NCI-H146 treated with DMSO at 0.1 percent for 48 hours (cell line): Measurements from ENCODE around the gene MICALL2.
"Not testable (repeated sequence)": the region's sequence is repeated elsewhere in the genome, so short reads cannot be mapped to it uniquely, and the experiment has no call there.

ENCODE experiments used
- DNase-seq: peaks from one replicate; lab custom pipeline; 2025; ENCODE audit not compliant: unreplicated experiment; lab: John Stamatoyannopoulos, UW

Gene MICALL2

GRCh38 chr7:1449951-1450350 is 9.3 kb downstream of the MICALL2 start:
- DNase-seq = no peak

- DNase-seq = no peak
Observed at GRCh38 chr7:1449501-1449900, 9.8 kb downstream of the MICALL2 start.

DNA sequence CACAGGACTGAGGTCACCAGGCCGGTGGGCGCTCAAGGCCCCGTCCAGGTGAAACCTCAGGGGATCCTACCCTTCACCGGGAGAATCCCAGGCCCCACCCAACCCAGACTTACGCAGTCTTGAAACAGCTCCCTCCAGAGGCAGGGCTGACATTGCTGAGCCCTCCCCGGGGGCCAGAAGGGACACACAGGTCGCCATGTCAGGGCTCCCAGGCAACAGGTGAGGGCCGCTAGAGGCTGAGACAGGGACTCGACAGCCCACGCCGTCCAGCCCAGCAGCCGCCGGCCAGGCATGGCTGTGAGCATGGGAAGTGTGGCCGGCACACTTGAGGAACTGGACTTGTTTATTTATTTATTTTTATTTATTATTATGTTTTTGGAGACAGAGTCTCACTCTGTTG is 10.3 kb downstream of the MICALL2 start:
- no peak for DNase-seq

DNA sequence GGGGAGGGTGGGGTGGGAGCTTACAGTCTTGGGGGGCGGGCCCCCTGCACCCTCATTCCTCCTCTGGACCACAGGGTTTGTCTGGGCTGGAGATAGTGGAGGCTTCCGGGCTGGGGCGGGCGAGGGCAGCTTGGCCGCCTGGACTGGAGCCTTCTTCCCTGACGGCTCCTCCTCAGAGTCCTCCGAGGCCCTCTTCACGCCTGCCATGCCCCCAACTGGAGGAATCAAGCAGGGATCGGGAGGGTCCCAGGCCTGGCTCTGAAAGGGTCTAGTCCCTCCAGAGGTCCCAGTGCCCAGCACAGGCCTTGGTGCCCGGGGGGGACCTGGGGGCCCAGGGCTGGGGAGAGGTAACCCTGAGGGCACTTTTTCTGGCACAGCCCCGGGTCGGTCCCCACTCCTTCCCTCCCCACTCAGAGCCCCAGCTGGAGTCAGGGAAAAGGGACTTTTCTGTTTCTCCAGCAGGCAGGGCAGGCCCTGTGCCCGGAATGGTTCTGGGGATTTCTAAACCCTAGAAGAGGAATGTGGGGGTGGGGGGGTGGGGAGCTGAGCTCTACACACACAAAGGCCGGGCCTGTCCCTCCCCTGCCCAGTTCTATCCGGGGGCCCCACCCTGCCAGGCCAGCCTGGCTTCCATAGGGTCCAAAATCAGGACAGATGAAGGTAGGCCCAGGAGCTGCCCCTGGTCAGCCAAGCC is 11.6 kb downstream of the MICALL2 start:
- DNase-seq = no peak

DNA sequence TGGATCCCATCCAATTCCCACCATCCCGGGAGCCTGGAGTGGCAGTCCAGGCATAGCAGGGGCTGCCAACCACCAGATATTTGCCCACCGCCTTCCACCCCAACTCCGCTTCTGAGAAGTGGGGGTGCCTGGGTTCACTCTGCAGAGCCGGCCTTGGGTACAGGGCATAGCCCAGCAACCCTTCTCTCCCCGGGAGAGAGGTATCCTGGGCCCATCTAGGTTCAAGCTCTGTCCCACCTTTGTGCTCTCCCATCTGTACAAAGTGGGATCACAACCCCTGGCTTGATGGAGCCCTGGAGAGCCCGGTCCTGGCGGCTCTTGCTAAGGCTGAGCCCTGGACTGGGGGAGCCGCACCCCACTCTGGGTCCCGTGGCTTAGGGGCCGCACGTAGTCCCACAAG is 12.2 kb downstream of the MICALL2 start:
- DNase-seq = no peak

- no peak for DNase-seq
Observed at GRCh38 chr7:1446620-1447032, 12.6 kb downstream of the MICALL2 start.

GRCh38 chr7:1446026-1446425 is 13.2 kb downstream of the MICALL2 start:
- not testable (repeated sequence) for DNase-seq

DNA sequence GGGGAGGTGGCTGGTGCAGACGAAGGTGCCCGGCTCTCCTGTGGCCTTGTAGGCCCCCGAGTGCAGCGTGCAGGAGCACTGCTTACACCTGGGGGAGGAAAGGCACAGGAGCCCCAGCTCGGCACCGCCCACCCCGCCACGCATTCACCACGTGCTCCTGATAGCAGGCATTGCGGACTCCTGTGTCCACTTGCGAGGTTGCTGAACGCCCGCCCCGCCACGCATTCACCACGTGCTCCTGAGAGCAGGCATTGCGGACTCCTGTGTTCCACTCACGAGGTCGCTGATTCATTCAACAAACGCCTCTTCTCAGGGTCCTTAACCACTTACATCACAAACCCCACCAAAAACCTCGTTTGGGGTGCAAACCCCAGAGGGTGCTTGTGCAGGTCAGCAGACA is 13.9 kb downstream of the MICALL2 start:
- no peak for DNase-seq

- DNase-seq = no peak
Observed at GRCh38 chr7:1444925-1445322, 14.3 kb downstream of the MICALL2 start.

GRCh38 chr7:1444214-1444924 is 14.9 kb downstream of the MICALL2 start:
- DNase-seq = no peak

DNA sequence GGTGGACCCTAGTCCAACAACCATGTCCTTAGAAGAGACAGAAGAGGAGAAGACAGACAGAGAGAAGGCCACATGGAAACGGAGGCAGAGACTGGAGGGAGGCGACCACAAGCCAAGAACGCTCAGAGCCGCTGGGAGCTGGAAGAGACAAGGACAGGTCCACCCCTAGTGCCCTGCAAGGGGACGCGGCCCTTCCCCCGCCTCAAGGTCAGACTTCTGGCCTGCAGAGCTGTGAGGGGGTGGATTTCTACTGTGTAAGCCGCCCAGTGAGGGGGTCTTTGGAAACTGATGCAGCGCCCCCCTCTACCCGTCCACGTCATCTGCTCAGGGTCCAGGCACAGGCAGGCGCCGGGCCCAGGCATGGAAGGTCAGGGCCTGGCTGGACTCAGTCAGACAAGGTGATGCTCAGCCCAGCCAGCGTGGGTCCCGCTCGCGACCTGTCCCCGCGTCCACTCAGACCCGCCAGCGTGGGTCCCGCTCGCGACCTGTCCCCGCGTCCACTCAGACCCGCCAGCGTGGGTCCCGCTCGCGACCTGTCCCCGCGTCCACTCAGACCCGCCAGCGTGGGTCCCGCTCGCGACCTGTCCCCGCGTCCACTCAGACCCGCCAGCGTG is 15.6 kb downstream of the MICALL2 start:
- DNase-seq = not testable (repeated sequence)

GRCh38 chr7:1442355-1443124 is 16.7 kb downstream of the MICALL2 start:
- DNase-seq = no peak

GRCh38 chr7:1441615-1442354 is 17.5 kb downstream of the MICALL2 start:
- no peak for DNase-seq

GRCh38 chr7:1440620-1441019 is 18.6 kb downstream of the MICALL2 start:
- DNase-seq = no peak

DNA sequence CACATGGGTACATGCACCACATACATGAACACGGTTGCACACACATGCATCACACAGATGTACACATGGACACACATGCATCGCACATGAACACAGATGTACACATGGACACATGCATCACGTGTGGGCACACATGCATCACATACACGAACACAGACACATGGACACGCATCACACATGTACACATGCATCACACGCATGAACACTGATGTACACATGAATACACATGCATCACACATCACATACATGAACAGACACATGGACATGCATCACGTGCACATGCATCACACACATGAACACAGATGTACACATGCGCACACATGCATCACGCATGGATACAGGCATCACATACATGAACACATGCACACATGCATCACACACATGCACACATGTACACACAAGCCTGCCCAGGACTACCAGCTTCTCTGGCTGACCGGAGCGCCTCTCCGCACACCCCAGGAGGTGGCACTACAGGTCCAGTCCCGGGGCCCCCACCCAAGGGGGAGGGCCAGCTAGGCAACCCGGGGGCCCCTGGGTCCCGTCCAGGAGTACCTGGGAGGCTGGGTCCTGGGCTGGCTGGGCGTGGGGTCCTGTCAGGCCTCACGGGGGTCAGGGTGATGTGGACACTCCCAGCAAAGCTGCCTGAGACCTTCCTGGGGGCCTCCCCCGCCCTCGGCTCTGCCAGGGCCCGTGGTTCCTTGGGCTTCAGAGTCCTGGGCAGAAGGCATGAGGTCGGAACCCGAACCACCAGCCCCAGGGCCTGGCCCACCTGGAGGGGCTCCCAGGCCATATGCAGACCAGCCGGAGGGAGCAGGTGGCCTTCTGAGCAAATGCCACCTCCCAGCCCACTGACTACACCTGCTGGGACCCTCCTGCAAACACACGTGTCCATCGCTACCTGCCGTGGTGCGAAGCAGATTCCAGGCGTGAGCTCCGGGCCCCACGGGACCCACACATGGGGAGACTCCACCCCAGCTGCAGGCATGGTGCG is 19.6 kb downstream of the MICALL2 start:
- DNase-seq = no peak

DNA sequence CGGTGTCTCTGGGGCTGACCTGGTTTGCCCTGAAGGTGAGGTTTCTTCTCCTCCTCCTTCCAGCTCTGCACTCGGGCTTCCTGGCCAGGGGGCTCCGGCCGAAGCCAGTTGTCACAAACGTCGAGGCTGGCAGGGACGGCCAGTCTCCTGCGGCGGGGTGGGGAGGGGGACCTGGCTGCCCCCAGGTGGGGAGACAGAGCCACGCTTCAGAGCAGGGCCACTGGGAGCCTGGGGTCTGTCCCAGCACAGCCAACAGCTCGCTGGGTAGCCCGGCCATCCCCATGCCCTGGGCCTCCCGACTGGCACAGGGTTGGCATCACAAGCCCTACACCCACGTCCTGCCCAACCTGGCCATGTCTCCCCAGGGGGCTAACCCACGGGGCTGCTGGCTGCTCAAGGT is 20.4 kb downstream of the MICALL2 start:
- DNase-seq = no peak

DNA sequence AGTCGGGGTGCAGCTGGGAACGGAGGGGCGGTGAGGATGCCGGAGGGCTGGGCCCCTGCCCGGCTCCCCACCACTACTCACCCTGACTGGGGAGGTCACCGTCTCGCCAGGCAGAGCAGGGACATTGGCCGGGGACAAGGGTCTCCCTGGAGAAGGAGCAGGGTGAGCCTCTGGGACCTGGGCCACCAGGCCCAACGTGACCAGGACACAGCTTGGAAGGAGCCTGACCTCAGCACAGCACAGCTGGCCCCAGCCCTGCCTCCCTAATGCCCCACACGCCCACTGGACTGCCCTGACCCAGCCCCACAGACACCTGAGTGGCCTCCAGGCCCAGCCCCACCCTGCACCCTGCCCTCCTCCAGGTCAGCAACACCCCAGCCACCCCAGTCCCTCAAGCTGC is 21.1 kb downstream of the MICALL2 start:
- no peak for DNase-seq

- no peak for DNase-seq
Observed at GRCh38 chr7:1437155-1437880, 22.0 kb downstream of the MICALL2 start.

DNA sequence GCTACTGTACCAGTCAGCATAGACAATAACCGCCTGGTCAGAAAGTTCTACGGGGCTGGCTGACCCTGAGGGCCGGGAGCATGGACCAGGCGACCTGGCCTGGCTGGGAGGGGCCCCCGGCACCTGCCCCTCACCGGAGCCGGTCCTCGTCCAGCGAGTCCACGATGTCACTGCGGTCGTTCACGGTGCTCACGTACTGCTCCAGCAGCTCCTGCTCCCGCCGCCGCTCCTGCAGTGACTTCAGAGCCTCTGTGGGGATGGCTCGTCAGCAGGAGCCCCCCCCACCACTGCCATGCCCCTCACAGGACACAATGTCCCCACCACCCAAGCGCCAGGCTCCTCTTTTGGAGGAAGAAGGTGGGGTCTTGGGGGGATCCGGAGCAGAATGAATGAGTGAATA is 22.7 kb downstream of the MICALL2 start:
- DNase-seq = no peak
